Measurements from ENCODE around the gene RAB11FIP4. TPM values are rescaled to one million over a fixed set of nuclear protein-coding genes. Genes with fewer than 3 reads are reported as not detected.
A peak's percentile ranks its signal among the peaks of the same experiment; 100 is the strongest.

RAB11FIP4 gene
- total and polyA plus RNA-seq, 2 of the 8 experiments (the other 6 are each of a cell fraction or from before 2014, with no cell fraction given), result 21.7 to 53.2 TPM

GRCh38 chr17:31499771-31500554 lies 108.5 kb downstream of the RAB11FIP4 start (continued):
- TF ChIP-seq MAFK (IDR thresholded peaks at IDR 0.05; ENCODE audit: low read depth, low read length) (no peak), ZNF274 (IDR thresholded peaks at IDR 0.05; ENCODE audit: borderline replicate concordance, extremely low read depth, low read length) (no peak), CHD7 (IDR thresholded peaks at IDR 0.05; ENCODE audit: insufficient replicate concordance, low read length) (no peak), SP1 (IDR thresholded peaks at IDR 0.05; ENCODE audit: low read depth, low read length) (peak; percentile 64), TEAD4 (IDR thresholded peaks at IDR 0.05; ENCODE audit: low read depth, low read length) (peak; percentile 94), RFX5 (IDR thresholded peaks at IDR 0.05; ENCODE audit: borderline replicate concordance, low read depth, low read length) (no peak), TCF12 (IDR thresholded peaks at IDR 0.05; ENCODE audit: low read depth, low read length) (0 out of 2 replicates have a peak, but pooled peaks have one; percentile 52)
- TF ChIP-seq, protein P1, sequence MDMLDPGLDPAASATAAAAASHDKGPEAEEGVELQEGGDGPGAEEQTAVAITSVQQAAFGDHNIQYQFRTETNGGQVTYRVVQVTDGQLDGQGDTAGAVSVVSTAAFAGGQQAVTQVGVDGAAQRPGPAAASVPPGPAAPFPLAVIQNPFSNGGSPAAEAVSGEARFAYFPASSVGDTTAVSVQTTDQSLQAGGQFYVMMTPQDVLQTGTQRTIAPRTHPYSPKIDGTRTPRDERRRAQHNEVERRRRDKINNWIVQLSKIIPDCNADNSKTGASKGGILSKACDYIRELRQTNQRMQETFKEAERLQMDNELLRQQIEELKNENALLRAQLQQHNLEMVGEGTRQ (IDR thresholded peaks at IDR 0.05; ENCODE audit: low read length), result peak; percentile 27; the same call in 1 of the 2 replicates
